Natural killer cell (primary cell): ENCODE data around the gene ZNF470. TPM values are rescaled to one million over a fixed set of nuclear protein-coding genes. Genes with fewer than 3 reads are reported as not detected.

ENCODE experiments used
- ATAC-seq, 3 donors: fragments of 150-1000 bp in 2 of 3; fragments of 200-7000 bp in 1 of 3; cut with Tn5 transposase; 1 replicate in 1 of 3; 2 replicates in 2 of 3; pipeline ENCODE4 v1.10.0; 2021; ENCODE audit warnings: mild to moderate bottlenecking in 2 of 3, moderate library complexity in 2 of 3
- DNase-seq, 2 donors: peaks; one replicate each; pipeline versions ENCODE4 v3.0.0 to v3.0.0-alpha.2; 2013 to 2021; ENCODE audit warnings: mixed read lengths in 1 of 2
- H3K27ac ChIP-seq: one replicate; pipeline ENCODE4 v1.5.1; 2013; ENCODE audit warnings: mild to moderate bottlenecking, low read length
- H3K27me3 ChIP-seq: one replicate; pipeline ENCODE4 v1.6.1; 2013; ENCODE audit warnings: low read length; ENCODE audit not compliant: control insufficient read depth, insufficient read depth
- H3K36me3 ChIP-seq: one replicate; pipeline ENCODE4 v1.6.1; 2013; ENCODE audit warnings: low read length; ENCODE audit not compliant: control insufficient read depth, insufficient read depth
- H3K4me1 ChIP-seq: one replicate; pipeline ENCODE4 v1.6.1; 2013; ENCODE audit warnings: low read length; ENCODE audit not compliant: control insufficient read depth, insufficient read depth
- H3K4me3 ChIP-seq: one replicate; pipeline ENCODE4 v1.5.1; 2013; ENCODE audit warnings: low read length
- H3K9me3 ChIP-seq: one replicate; pipeline ENCODE4 v1.6.1; 2013; ENCODE audit warnings: low read length; ENCODE audit not compliant: control insufficient read depth, insufficient read depth
- H3K27ac Mint-ChIP-seq, 2 donors: one replicate each; pipeline ENCODE4 v1.8.0; 2022; ENCODE audit warnings: mild to moderate bottlenecking in 2 of 2, mixed read lengths in 2 of 2, moderate library complexity in 1 of 2
- H3K27me3 Mint-ChIP-seq, 2 donors: one replicate each; pipeline ENCODE4 v1.8.0; 2022; ENCODE audit warnings: low read depth in 2 of 2, mixed read lengths in 2 of 2
- H3K36me3 Mint-ChIP-seq: one replicate; pipeline ENCODE4 v1.8.0; 2022; ENCODE audit warnings: mixed read lengths
- H3K4me1 Mint-ChIP-seq, 2 donors: one replicate each; pipeline ENCODE4 v1.8.0; 2022; ENCODE audit warnings: mixed read lengths in 2 of 2
- H3K4me3 Mint-ChIP-seq: one replicate; pipeline ENCODE4 v1.8.0; 2022; ENCODE audit warnings: mild to moderate bottlenecking, moderate library complexity, mixed read lengths
- H3K9me3 Mint-ChIP-seq, 2 donors: one replicate each; pipeline ENCODE4 v1.8.0; 2022; ENCODE audit warnings: mixed read lengths in 2 of 2
- WGBS: methylation state at CpG from one replicate; pipeline ENCODE4 v1.1.7; 2013; ENCODE audit warnings: missing lambda C conversion rate; ENCODE audit not compliant: insufficient coverage; 5-methylcytosine and 5-hydroxymethylcytosine counted together
- intact Hi-C: fragments of 100-400 bp; cut with micrococcal nuclease; formaldehyde crosslinking; loops from one replicate; pipeline ENCODE4 v1.14.2; 2022
- total RNA-seq, 4 donors: library from RNA; stranded (reverse); fragments of 120-200 nt in 1 of 4; gene quantifications; one replicate each; pipeline versions ENCODE4 v1.2.3 to v1.2.4, GENCODE V29; 2013 to 2022
- TF ChIP-seq, protein P1 (sequence below): fragments of 200-600 bp; IDR thresholded peaks from one replicate; pipeline ENCODE4 v1.8.0; 2022; ENCODE audit warnings: antibody characterized with exemption

Gene ZNF470
- total RNA-seq, 3 donors from 2014 or later (not counting 1 experiment from before 2014, with no cell fraction given), result 2.0 to 2.3 (median 2.1) TPM

DNA sequence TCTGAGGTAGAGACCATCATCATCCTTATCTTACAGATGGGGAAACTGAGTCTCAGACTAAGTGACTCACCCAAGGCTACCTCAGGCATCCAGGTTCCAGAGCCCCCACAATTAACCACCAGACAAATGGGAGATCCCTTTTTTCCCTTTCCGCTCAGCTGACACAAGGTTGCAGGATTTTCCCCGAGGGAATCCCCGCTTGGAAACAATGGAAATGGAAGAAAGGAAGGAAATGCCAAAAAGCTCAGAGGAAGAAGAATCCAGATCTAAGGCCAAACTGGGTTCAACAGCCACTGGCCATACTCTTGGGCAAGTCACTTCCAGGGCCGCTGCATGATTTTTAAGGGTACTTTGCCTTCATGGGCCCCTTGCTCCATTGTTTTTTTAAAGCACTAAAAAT, 29.4 kb downstream of the ZNF470 start:
- TF ChIP-seq, protein P1, sequence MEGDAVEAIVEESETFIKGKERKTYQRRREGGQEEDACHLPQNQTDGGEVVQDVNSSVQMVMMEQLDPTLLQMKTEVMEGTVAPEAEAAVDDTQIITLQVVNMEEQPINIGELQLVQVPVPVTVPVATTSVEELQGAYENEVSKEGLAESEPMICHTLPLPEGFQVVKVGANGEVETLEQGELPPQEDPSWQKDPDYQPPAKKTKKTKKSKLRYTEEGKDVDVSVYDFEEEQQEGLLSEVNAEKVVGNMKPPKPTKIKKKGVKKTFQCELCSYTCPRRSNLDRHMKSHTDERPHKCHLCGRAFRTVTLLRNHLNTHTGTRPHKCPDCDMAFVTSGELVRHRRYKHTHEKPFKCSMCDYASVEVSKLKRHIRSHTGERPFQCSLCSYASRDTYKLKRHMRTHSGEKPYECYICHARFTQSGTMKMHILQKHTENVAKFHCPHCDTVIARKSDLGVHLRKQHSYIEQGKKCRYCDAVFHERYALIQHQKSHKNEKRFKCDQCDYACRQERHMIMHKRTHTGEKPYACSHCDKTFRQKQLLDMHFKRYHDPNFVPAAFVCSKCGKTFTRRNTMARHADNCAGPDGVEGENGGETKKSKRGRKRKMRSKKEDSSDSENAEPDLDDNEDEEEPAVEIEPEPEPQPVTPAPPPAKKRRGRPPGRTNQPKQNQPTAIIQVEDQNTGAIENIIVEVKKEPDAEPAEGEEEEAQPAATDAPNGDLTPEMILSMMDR, result no peak
- Mint-ChIP-seq H3K9me3 (peaks cover 0 to 2% of the 10 kb centered on the region in 2 donors), H3K27ac (no peak overlapping the region), H3K27me3 (peaks cover 0 to 13% of the 10 kb centered on the region in 2 donors), H3K4me3 (peak overlapping the region; percentile 85), H3K4me1 (peaks cover 19 to 44% of the 10 kb centered on the region in 2 donors), H3K36me3 (no peaks in the 10 kb centered on the region)
- WGBS, result 75% methylated on average over 4 of the region's 4 CpGs
- Histone ChIP-seq H3K27ac (no peak overlapping the region), H3K27me3 (peaks cover 2% of the 10 kb centered on the region), H3K4me3 (no peak overlapping the region), H3K4me1 (peaks cover 17% of the 10 kb centered on the region), H3K9me3 (peaks cover 12% of the 10 kb centered on the region), H3K36me3 (peaks cover 8% of the 10 kb centered on the region)
- DNase-seq (no peak), ATAC-seq (no peak)
- intact Hi-C loops, result no loop called here

DNA sequence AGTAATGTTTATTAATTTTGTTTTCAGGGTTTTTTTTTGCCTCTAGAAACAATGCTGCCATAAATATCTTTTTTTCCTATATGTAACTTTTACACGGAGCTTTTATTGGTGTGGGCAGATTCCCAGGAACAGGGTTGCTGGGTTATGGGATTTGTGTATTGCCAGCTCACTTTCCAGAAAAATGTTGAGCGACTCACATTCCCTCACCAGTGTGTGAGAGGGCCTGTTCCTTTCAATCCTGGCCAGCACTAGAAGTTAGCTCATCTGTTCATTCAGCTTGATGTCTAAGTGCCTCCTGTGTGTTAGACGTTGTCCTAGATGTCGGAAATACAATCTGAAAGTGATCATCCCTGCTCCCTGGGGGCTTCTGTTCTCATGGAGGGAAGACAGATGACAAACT, 30.4 kb downstream of the ZNF470 start:
- Histone ChIP-seq H3K9me3 (peaks cover 13% of the 10 kb centered on the region), H3K27me3 (no peaks in the 10 kb centered on the region), H3K27ac (no peak overlapping the region), H3K4me3 (no peak overlapping the region), H3K4me1 (peaks cover 17% of the 10 kb centered on the region), H3K36me3 (peaks cover 11% of the 10 kb centered on the region)
- H3K4me1 Mint-ChIP-seq, result peaks cover 19 to 44% of the 10 kb centered on the region in 2 donors
- intact Hi-C loops, result no loop called here
- TF ChIP-seq, protein P1, result no peak
- H3K4me3 Mint-ChIP-seq, result peak overlapping the region; percentile 28
- ATAC-seq (no peak), DNase-seq (no peak)
- peaks cover 0 to 3% of the 10 kb centered on the region in 2 donors for H3K27me3 Mint-ChIP-seq
- peaks cover 10% of the 10 kb centered on the region for H3K36me3 Mint-ChIP-seq
- H3K27ac Mint-ChIP-seq, result peak overlapping the region in 1 of 2 donors; percentile 18
- H3K9me3 Mint-ChIP-seq, result peaks cover under 1% of the 10 kb centered on the region in 2 donors
- 98% methylated on average over 4 of the region's 4 CpGs for WGBS

DNA sequence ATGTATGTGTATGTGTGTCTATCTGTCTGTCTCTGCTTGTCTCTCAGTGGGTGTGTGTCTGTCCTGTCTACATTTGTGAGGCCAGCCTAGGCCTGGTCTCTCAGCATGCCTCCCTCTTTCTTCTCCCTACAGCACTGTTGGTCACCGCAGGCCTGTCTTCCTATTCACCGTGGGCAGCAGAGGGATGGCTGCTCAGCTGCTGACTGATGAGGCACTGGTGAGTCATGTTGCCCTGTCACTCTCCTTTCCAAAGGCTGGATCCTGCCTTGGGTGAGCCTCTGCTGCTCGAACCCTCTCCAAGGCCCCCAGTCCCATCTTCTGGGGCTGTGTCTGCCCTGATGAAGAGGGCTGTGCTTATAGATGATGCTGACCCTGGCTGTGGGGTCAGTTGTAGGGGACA, 34.1 kb downstream of the ZNF470 start:
- 90% methylated on average over 3 of the region's 3 CpGs for WGBS
- intact Hi-C loops, result no loop called here
- no peak overlapping the region for H3K4me3 Mint-ChIP-seq
- ATAC-seq (no peak), DNase-seq (no peak)
- no peaks in the 10 kb centered on the region for H3K27me3 Mint-ChIP-seq
- Histone ChIP-seq H3K27ac (no peak overlapping the region), H3K4me3 (no peak overlapping the region), H3K27me3 (no peaks in the 10 kb centered on the region), H3K9me3 (peaks cover 40% of the 10 kb centered on the region), H3K4me1 (peaks cover under 1% of the 10 kb centered on the region), H3K36me3 (peaks cover 17% of the 10 kb centered on the region)
- peaks cover 15 to 28% of the 10 kb centered on the region in 2 donors for H3K4me1 Mint-ChIP-seq
- peaks cover 29% of the 10 kb centered on the region for H3K36me3 Mint-ChIP-seq
- TF ChIP-seq, protein P1, result no peak
- no peak overlapping the region for H3K27ac Mint-ChIP-seq
- peaks cover 5% of the 10 kb centered on the region in 2 donors for H3K9me3 Mint-ChIP-seq

DNA sequence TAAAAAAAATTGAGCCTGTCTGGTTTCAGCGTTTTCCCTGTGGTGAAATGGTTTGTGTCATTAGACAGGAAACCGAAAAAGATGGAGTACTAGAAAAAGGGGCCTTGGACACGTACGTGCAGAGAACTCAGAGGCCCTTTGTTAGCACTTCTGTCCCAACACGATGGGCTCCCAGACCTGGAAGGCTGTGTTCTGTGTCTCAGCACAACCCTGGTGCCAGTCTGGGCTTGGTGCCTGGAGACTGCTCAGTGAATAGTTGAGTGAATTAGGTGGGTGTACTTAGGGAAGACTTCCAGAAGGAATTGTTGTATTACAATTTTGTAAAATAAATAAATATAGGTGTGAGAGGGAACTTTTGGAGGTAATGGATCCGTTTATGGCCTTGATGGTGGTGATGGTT, 36.6 kb downstream of the ZNF470 start:
- Histone ChIP-seq H3K4me3 (no peak overlapping the region), H3K27ac (no peak overlapping the region), H3K36me3 (peaks cover 17% of the 10 kb centered on the region), H3K27me3 (no peaks in the 10 kb centered on the region), H3K4me1 (no peaks in the 10 kb centered on the region), H3K9me3 (peaks cover 61% of the 10 kb centered on the region)
- ATAC-seq (no peak), DNase-seq (no peak)
- WGBS, result 86% methylated on average over 5 of the region's 6 CpGs
- Mint-ChIP-seq H3K27me3 (no peaks in the 10 kb centered on the region), H3K27ac (no peak overlapping the region), H3K4me1 (peaks cover 7 to 24% of the 10 kb centered on the region in 2 donors), H3K4me3 (no peak overlapping the region), H3K36me3 (peaks cover 35% of the 10 kb centered on the region), H3K9me3 (peaks cover 5% of the 10 kb centered on the region in 2 donors)
- intact Hi-C loops, result no loop called here
- TF ChIP-seq, protein P1, result no peak
